Endothelial cell of umbilical vein (primary cell): Measurements from ENCODE around the gene BNIP2. TPM values are rescaled to one million over a fixed set of nuclear protein-coding genes. Genes with fewer than 3 reads are reported as not detected.

Source experiments
- BruUV-seq: library from RNA; stranded (reverse); fragments of 400-500 nt; replicated peaks from 2 replicates; lab custom pipeline; 2021; lab: Mats Ljungman, UMichigan
- CTCF ChIA-PET: fragments of 300-600, 350-600 bp; sonication (Branson Sonifier 250); formaldehyde crosslinking; loops from one replicate; lab custom pipeline; 2021; ENCODE audit warnings: antibody characterized with exemption, inconsistent platforms; lab: Charles Lee
- POLR2A ChIA-PET: fragments of 300-600, 350-600 bp; sonication (Branson Sonifier 250); formaldehyde crosslinking; loops from one replicate; lab custom pipeline; 2021; ENCODE audit warnings: antibody characterized with exemption, inconsistent platforms; lab: Charles Lee
- DNase-seq: peaks from one replicate; pipeline ENCODE4 v3.0.0-alpha.2; 2011; ENCODE audit warnings: low read depth, low spot score
- FAIRE-seq: peaks from 2 replicates; lab custom pipeline; 2011; peaks lifted over from hg19 to GRCh38; lab: Jason Lieb, UNC
- H2AFZ ChIP-seq: 2 replicates; pipeline ENCODE4 v1.6.0; 2012; ENCODE audit warnings: low read depth, low read length, control low read depth, inconsistent platforms
- H3K27ac ChIP-seq: 2 replicates; pipeline ENCODE4 v1.5.1; 2011; ENCODE audit warnings: low read depth, mild to moderate bottlenecking, control low read depth, low read length, moderate library complexity; ENCODE audit not compliant: insufficient read depth
- H3K27me3 ChIP-seq, 2 experiments: 2 replicates each; pipeline versions ENCODE4 v1.6.0 to v1.6.1; 2011; ENCODE audit warnings: low read length in 2 of 2, mixed read lengths in 1 of 2; ENCODE audit not compliant: control insufficient read depth in 2 of 2, insufficient read depth in 2 of 2
- H3K36me3 ChIP-seq, 2 experiments: 2 replicates in 1 of 2; 3 replicates in 1 of 2; pipeline ENCODE4 v1.5.1; 2011; ENCODE audit warnings: low read length in 2 of 2, mild to moderate bottlenecking in 1 of 2, moderate library complexity in 1 of 2; ENCODE audit not compliant: control insufficient read depth in 2 of 2, insufficient read depth in 2 of 2; ENCODE audit errors: extremely low read depth in 1 of 2
- H3K4me1 ChIP-seq: 3 replicates; pipeline ENCODE4 v1.5.1; 2011; ENCODE audit warnings: mild to moderate bottlenecking, low read length; ENCODE audit not compliant: control insufficient read depth, insufficient read depth; ENCODE audit errors: extremely low read depth
- H3K4me2 ChIP-seq: 2 replicates; pipeline ENCODE4 v1.6.1; 2011; ENCODE audit warnings: low read length, control low read depth, mixed read lengths; ENCODE audit not compliant: insufficient read depth
- H3K4me3 ChIP-seq, 3 experiments: fragments of 200-600 bp in 1 of 3; sonication (generic), shearing (Covaris generic) in 1 of 3; replicated peaks in 1 of 3; 2 replicates each; pipeline ENCODE4 v1.5.1; 2011 to 2016; ENCODE audit warnings: control low read depth in 3 of 3, low read length in 3 of 3, mild to moderate bottlenecking in 2 of 3, inconsistent platforms in 1 of 3, low read depth in 1 of 3, moderate library complexity in 1 of 3; ENCODE audit not compliant: insufficient read depth in 1 of 3
- H3K79me2 ChIP-seq: 2 replicates; pipeline ENCODE4 v1.6.0; 2012; ENCODE audit warnings: low read length, inconsistent platforms; ENCODE audit not compliant: control insufficient read depth, insufficient read depth
- H3K9ac ChIP-seq: replicated peaks from 2 replicates; pipeline ENCODE3; 2011; ENCODE audit warnings: low read length, control low read depth; ENCODE audit not compliant: insufficient read depth; ENCODE audit errors: extremely low read depth
- H3K9me1 ChIP-seq: replicated peaks from 3 replicates; pipeline ENCODE4 v1.6.0; 2011; ENCODE audit warnings: mild to moderate bottlenecking, low read length; ENCODE audit not compliant: control insufficient read depth, insufficient read depth; ENCODE audit errors: extremely low read depth
- H3K9me3 ChIP-seq: replicated peaks from 2 replicates; pipeline ENCODE4 v1.5.1; 2012; ENCODE audit warnings: low read length, inconsistent platforms; ENCODE audit not compliant: control insufficient read depth, insufficient read depth
- H4K20me1 ChIP-seq: replicated peaks from 2 replicates; pipeline ENCODE3; 2011; ENCODE audit warnings: mild to moderate bottlenecking, low read length; ENCODE audit not compliant: control insufficient read depth, insufficient read depth; ENCODE audit errors: extremely low read depth
- CTCF ChIP-seq, 2 donors: IDR thresholded peaks; 1 replicate in 1 of 2; 2 replicates in 1 of 2; pipeline ENCODE4 v1.5.1; 2011; ENCODE audit warnings: low read length in 2 of 2, mild to moderate bottlenecking in 2 of 2, moderate library complexity in 2 of 2, control low read depth in 1 of 2, inconsistent platforms in 1 of 2, low read depth in 1 of 2; ENCODE audit not compliant: insufficient read depth in 1 of 2; ENCODE audit errors: extremely low read depth in 1 of 2
- EZH2 ChIP-seq: IDR thresholded peaks from 2 replicates; pipeline ENCODE4 v1.6.1; 2012; ENCODE audit warnings: borderline replicate concordance, low read depth, mild to moderate bottlenecking, moderate library complexity, low read length, inconsistent platforms; ENCODE audit not compliant: severe bottlenecking
- FOS ChIP-seq: IDR thresholded peaks from 2 replicates; pipeline ENCODE4 v1.6.1; 2011; ENCODE audit warnings: mild to moderate bottlenecking, low read length, moderate library complexity, borderline replicate concordance; ENCODE audit not compliant: insufficient read depth
- GATA2 ChIP-seq: IDR thresholded peaks from 2 replicates; pipeline ENCODE4 v1.7.0; 2011; ENCODE audit warnings: low read depth, mild to moderate bottlenecking, moderate library complexity, mixed read lengths, low read length; ENCODE audit not compliant: insufficient read length, insufficient read depth
- JUN ChIP-seq: IDR thresholded peaks from 2 replicates; pipeline ENCODE4 v1.6.1; 2011; ENCODE audit warnings: borderline replicate concordance, low read depth; ENCODE audit not compliant: insufficient read length, insufficient read depth
- MYC ChIP-seq: IDR thresholded peaks from one replicate; pipeline ENCODE4 v1.6.1; 2011; ENCODE audit warnings: mild to moderate bottlenecking, low read depth, low read length
- POLR2A ChIP-seq: IDR thresholded peaks from 2 replicates; pipeline ENCODE4 v1.6.1; 2012; ENCODE audit warnings: low read depth, mild to moderate bottlenecking, control low read depth, low read length
- POLR2AphosphoS5 ChIP-seq: IDR thresholded peaks from 2 replicates; pipeline ENCODE4 v1.6.1; 2012; ENCODE audit warnings: low read depth, mild to moderate bottlenecking, control low read depth, low read length, moderate library complexity; ENCODE audit not compliant: insufficient read depth
- dilution Hi-C: fragments of 300-500 bp; cut with MboI; formaldehyde crosslinking; loops from one replicate; pipeline ENCODE4 v1.15.0; 2019; ENCODE audit warnings: low sequenced_read_pairs; ENCODE audit not compliant: extremely low pct_ligation_motif_present
- intact Hi-C: fragments of 100-400 bp; cut with micrococcal nuclease; formaldehyde crosslinking; loops from one replicate; pipeline ENCODE4 v1.10.0; 2022
- polyA plus RNA-seq, 4 experiments: library from polyadenylated mRNA; depleted of rRNA in 3 of 4; stranded (reverse) in 3 of 4; unstranded in 1 of 4; fragments of >200 nt; gene quantifications; 2 replicates each; pipeline versions ENCODE4 v1.2.1 to v1.2.3, GENCODE V29; 2011 to 2012; ENCODE audit warnings: missing spikeins in 1 of 4
- total RNA-seq: library from RNA; stranded (reverse); gene quantifications from 2 replicates; pipeline ENCODE4 v1.2.3, GENCODE V29; 2021
- TF ChIP-seq, protein P1 (sequence below): IDR thresholded peaks from 2 replicates; pipeline ENCODE4 v1.6.1; 2011; ENCODE audit not compliant: insufficient read depth, insufficient read length

The BNIP2 gene
- total and polyA plus RNA-seq, 2 donors (not counting 3 experiments of a cell fraction or from before 2014, with no cell fraction given): 39.1 to 90.1 TPM

GRCh38 chr15:59609730-59610712 is 79.1 kb downstream of the BNIP2 start:
- FAIRE-seq (no peak), DNase-seq (no peak)
- ChIA-PET POLR2A (no interaction called here), CTCF (interaction anchor here (0.6 kb wide), 1 partner anchor 164 kb away, joined by 4 read pairs; no protein-coding TSS in a partner anchor)
- Histone ChIP-seq H3K4me2 (no peak overlapping the region), H3K27me3 (peaks cover 0 to 6% of the 10 kb centered on the region in 2 experiments), H4K20me1 (no peaks in the 10 kb centered on the region), H3K9me1 (no peaks in the 10 kb centered on the region), H3K4me3 (no peak overlapping the region), H3K9ac (no peak overlapping the region), H3K79me2 (no peaks in the 10 kb centered on the region), H3K4me1 (peaks cover 4% of the 10 kb centered on the region), H3K9me3 (no peaks in the 10 kb centered on the region), H2AFZ (no peak overlapping the region), H3K36me3 (no peaks in the 10 kb centered on the region), H3K27ac (no peak overlapping the region)
- intact Hi-C loops (no loop called here), dilution Hi-C loops (no loop called here)
- TF ChIP-seq POLR2A (no peak), POLR2AphosphoS5 (no peak), MYC (no peak), CTCF (IDR thresholded peaks at IDR 0.05; ENCODE audit: extremely low read depth in 1 of 2, insufficient read depth in 1 of 2, low read depth in 1 of 2, low read length in 2 of 2) (no peak), JUN (no peak), EZH2 (no peak), FOS (no peak), GATA2 (no peak)
- TF ChIP-seq, protein P1, sequence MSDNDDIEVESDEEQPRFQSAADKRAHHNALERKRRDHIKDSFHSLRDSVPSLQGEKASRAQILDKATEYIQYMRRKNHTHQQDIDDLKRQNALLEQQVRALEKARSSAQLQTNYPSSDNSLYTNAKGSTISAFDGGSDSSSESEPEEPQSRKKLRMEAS: no peak
- no TSS peak for BruUV-seq

Other genes starting within 250 kb of the BNIP2 start
- gene GCNT3, start 77.5 kb downstream of the BNIP2 start, total RNA-seq: not detected in 2 replicates
- gene GCNT3, start 77.5 kb downstream of the BNIP2 start, polyA plus RNA-seq: not detected in 2 replicates
- 128 and 139 TPM in 2 replicates for gene GTF2A2, start 31.8 kb downstream of the BNIP2 start, total RNA-seq
- 38.6 and 67.9 TPM in 2 replicates for gene GTF2A2, start 31.8 kb downstream of the BNIP2 start, polyA plus RNA-seq